HUES6 (cell line): ENCODE results near the gene HLA-DMB.

Experiments
- H3K27ac ChIP-seq: 2 replicates; pipeline ENCODE4 v1.7.0; 2013; ENCODE audit warnings: low read depth, mild to moderate bottlenecking, low read length, inconsistent platforms
- H3K27me3 ChIP-seq: 2 replicates; pipeline ENCODE4 v1.6.1; 2013; ENCODE audit warnings: low read length; ENCODE audit not compliant: control insufficient read depth, insufficient read depth
- H3K36me3 ChIP-seq: 2 replicates; pipeline ENCODE4 v1.6.1; 2013; ENCODE audit warnings: low read length; ENCODE audit not compliant: control insufficient read depth, insufficient read depth
- H3K4me1 ChIP-seq: 2 replicates; pipeline ENCODE4 v1.6.1; 2013; ENCODE audit warnings: low read length; ENCODE audit not compliant: control insufficient read depth, insufficient read depth
- H3K4me3 ChIP-seq: 2 replicates; pipeline ENCODE4 v1.5.1; 2013; ENCODE audit warnings: low read depth, low read length
- H3K9ac ChIP-seq: one replicate; pipeline ENCODE4 v1.6.1; 2013; ENCODE audit warnings: mild to moderate bottlenecking, low read length
- H3K9me3 ChIP-seq: 2 replicates; pipeline ENCODE4 v1.6.1; 2013; ENCODE audit warnings: low read depth, low read length; ENCODE audit not compliant: control insufficient read depth, insufficient read depth

HLA-DMB gene

DNA sequence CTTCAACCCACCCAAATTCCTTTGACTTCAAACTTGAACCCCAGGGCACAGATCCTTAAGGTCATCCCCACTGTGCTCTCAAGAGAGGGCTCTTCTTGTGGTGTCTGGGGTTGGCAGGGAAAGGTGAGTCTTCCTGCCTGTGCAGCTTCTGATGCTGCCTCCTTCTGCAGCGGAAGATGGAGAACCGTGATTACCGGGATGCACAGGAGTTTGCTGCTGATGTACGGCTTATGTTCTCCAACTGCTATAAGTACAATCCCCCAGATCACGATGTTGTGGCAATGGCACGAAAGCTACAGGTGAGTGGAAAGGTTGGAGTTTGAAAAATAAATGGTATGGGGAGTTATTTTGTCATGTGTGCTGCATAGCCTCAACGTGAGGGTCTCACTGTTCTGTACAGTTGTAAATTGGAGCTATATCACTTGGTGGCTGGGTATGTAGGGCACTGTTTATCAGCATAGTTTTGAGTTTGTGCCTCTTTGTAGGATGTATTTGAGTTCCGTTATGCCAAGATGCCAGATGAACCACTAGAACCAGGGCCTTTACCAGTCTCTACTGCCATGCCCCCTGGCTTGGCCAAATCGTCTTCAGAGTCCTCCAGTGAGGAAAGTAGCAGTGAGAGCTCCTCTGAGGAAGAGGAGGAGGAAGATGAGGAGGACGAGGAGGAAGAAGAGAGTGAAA lies 36.6 kb upstream of the HLA-DMB start:
- H3K27me3 ChIP-seq = no peaks in the 10 kb centered on the region
- H3K4me3 ChIP-seq = no peak overlapping the region
- no peaks in the 10 kb centered on the region for H3K9me3 ChIP-seq
- H3K27ac ChIP-seq = no peak overlapping the region
- peaks cover 100% of the 10 kb centered on the region for H3K36me3 ChIP-seq
- 0 out of 2 replicates have a peak, but pooled peaks cover 7% of the 10 kb centered on the region for H3K4me1 ChIP-seq
- no peak overlapping the region for H3K9ac ChIP-seq

DNA sequence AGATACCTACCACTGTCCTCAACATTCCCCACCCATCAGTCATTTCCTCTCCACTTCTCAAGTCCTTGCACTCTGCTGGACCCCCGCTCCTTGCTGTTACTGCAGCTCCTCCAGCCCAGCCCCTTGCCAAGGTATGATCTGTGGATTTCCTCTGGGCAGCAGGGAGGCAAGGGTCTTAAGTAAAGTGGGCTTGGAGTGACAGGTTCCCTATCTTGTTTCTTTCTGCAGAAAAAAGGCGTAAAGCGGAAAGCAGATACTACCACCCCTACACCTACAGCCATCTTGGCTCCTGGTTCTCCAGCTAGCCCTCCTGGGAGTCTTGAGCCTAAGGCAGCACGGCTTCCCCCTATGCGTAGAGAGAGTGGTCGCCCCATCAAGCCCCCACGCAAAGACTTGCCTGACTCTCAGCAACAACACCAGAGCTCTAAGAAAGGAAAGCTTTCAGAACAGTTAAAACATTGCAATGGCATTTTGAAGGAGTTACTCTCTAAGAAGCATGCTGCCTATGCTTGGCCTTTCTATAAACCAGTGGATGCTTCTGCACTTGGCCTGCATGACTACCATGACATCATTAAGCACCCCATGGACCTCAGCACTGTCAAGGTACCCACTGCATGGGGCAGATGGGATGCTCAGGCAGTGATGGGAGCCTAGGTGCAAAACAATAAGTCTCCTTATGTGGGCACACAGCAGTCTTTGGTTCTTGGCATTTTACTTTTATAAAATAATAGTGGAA lies 35.7 kb upstream of the HLA-DMB start:
- H3K27me3 ChIP-seq = no peaks in the 10 kb centered on the region
- no peak overlapping the region for H3K27ac ChIP-seq
- H3K36me3 ChIP-seq = peaks cover 95% of the 10 kb centered on the region
- H3K9me3 ChIP-seq = no peaks in the 10 kb centered on the region
- H3K4me1 ChIP-seq = 0 out of 2 replicates have a peak, but pooled peaks cover 7% of the 10 kb centered on the region
- H3K9ac ChIP-seq = no peak overlapping the region
- H3K4me3 ChIP-seq = no peak overlapping the region

DNA sequence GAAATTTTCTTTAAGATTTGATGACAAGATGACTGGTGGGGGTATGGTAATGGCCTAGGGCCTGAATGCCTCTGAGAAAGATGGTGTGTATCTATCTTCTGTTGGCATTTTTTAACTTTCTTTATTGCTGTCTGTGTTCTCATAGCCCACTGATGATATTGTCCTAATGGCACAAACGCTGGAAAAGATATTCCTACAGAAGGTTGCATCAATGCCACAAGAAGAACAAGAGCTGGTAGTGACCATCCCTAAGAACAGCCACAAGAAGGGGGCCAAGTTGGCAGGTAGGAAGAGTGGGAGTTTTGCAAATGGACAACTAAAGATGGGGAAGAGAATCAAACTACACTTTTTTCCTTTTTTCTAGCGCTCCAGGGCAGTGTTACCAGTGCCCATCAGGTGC lies 35.1 kb upstream of the HLA-DMB start:
- 0 out of 2 replicates have a peak, but pooled peaks cover 7% of the 10 kb centered on the region for H3K4me1 ChIP-seq
- no peaks in the 10 kb centered on the region for H3K27me3 ChIP-seq
- no peaks in the 10 kb centered on the region for H3K9me3 ChIP-seq
- no peak overlapping the region for H3K4me3 ChIP-seq
- H3K27ac ChIP-seq = no peak overlapping the region
- H3K36me3 ChIP-seq = peaks cover 93% of the 10 kb centered on the region
- H3K9ac ChIP-seq = no peak overlapping the region

DNA sequence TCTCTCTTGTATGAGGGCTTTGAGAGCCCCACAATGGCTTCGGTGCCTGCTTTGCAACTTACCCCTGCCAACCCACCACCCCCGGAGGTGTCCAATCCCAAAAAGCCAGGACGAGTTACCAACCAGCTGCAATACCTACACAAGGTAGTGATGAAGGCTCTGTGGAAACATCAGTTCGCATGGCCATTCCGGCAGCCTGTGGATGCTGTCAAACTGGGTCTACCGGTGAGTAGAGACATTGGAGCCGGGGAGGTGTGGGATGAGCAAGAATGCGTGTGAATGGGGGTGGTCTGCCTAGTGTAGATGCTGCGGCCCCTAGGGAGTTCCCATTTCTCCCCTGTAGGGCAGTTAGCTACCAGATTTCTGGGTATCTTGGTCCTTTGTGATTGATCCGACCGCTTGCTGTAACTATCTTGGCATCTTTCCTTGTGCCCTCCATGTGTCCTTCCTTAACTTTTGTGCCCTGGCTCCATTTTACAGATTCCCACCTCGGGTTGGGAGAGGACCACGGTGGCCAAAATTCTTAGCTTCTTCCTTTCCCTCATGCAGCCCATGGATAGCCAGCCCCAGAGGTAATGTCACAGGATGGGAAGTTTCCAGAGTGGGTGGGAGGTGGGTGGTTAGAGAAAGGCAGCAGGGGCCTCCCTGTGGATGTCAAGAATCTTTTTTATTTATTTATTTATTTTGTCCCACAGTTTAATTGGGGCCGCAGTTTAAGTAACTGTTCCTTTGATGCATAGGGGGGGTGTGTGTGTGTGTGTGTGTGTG lies 33.9 kb upstream of the HLA-DMB start:
- 0 out of 2 replicates have a peak, but pooled peaks cover 7% of the 10 kb centered on the region for H3K4me1 ChIP-seq

DNA sequence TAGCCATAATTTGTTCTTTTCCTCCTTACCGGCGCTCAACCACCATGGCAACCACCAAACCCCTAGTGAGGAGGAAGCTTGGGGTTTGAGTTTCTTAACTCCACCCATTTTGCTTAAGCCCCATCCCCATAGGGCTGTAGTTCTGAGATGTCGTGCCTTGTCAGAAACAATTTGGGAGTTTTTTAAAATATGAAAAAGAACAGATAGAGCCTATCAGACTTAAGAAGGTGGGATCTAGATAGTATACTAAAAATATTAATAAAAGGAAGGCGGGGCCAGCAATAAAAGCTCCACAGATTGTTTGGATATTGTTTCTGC lies 33.1 kb upstream of the HLA-DMB start:
- H3K4me1 ChIP-seq = 0 out of 2 replicates have a peak, but pooled peaks cover 7% of the 10 kb centered on the region
- H3K4me3 ChIP-seq = peak overlapping the region; percentile 98
- H3K27ac ChIP-seq = no peak overlapping the region
- no peaks in the 10 kb centered on the region for H3K9me3 ChIP-seq
- no peaks in the 10 kb centered on the region for H3K27me3 ChIP-seq
- H3K36me3 ChIP-seq = peaks cover 74% of the 10 kb centered on the region
- H3K9ac ChIP-seq = peak overlapping the region; percentile 96

More for the DNA sequence above, 33.9 kb upstream of the HLA-DMB start:
- peaks cover 81% of the 10 kb centered on the region for H3K36me3 ChIP-seq
- peak overlapping the region; percentile 98 for H3K4me3 ChIP-seq
- peak overlapping the region; percentile 96 for H3K9ac ChIP-seq
- no peak overlapping the region for H3K27ac ChIP-seq
- H3K27me3 ChIP-seq = no peaks in the 10 kb centered on the region
- no peaks in the 10 kb centered on the region for H3K9me3 ChIP-seq

DNA sequence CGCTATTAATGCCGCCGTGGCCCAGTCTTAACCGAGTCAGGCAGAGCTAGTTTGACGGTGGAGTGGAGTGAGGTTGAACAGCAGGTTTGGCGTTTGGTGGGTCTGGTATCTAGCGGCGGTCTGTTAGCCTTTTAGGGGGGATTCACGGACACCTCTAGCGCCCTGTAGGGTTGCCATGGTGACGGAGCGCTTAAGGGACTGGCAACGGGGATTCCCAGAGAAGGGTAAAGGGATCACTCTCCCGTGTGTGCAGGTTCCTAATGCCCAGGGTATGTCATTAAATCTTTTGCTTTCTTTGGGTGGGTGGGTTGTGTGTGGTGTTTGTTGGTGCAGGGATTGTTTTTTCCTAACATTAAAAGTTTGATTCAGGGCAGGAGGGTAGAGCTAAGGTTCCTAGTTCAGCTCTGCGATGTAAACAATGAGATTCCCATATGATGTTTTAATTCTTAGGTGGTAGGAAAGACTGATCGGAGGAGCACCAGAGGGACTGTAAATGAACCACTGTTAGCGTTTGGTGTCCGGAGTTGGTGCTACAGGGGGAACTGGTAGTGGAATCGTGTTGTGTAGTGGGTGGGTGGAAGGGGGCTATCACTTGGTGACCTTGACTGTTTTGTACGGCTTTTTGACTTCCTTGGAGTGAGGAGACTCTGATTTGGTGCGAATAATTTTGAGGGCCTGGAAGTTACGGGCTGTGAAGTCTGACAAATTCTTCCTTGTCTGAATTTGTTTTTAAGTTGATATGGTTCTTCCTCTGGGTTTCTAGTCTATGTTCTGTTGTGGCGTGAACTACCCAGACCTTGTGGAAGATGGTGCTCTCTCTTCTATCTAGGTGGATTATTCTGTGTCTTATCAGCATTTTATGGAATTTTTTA lies 32.6 kb upstream of the HLA-DMB start:
- Histone ChIP-seq H3K27ac (peak overlapping the region; percentile 89), H3K4me3 (peak overlapping the region; percentile 98), H3K27me3 (no peaks in the 10 kb centered on the region), H3K36me3 (peaks cover 68% of the 10 kb centered on the region), H3K4me1 (0 out of 2 replicates have a peak, but pooled peaks cover 7% of the 10 kb centered on the region), H3K9me3 (no peaks in the 10 kb centered on the region), H3K9ac (peak overlapping the region; percentile 96)

DNA sequence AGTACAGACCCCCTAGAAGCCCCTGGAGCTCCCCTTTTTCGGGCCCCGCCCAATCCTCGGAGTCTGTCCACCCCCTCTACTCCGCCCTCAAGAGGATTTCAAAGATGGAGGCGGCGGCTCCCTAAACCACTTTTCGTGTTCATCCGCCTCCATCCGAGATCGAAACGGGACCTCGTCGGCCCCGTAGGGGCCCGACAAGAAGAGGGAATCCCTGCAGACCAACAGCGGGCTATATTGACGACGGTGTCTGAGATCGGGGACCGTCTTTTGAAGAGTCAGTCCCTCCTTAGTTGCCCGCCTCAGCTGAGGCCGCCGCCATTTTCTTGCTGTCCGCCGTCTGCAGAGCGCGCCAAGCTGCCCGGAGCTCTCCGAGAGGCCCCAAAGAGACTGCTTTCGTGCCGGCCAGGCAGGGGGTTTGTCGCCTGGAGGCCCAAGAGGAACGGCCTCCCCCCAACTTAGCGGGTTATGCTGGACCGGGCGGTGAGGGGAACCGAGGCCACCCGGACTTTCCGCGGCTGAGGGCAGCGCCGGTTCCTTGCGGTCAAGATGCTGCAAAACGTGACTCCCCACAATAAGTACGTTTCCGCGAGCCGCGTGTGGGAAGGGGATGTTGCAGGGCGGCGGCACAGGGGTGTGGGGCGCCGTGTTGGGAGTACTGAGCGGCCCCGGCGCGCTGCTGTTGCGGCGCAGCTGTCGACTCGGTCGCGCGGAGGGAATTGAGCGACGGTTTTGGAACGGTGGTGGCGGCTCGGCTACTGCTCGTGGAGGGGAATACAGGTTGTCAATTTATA lies 31.7 kb upstream of the HLA-DMB start:
- H3K4me1 ChIP-seq = 0 out of 2 replicates have a peak, but pooled peaks cover 7% of the 10 kb centered on the region
- H3K4me3 ChIP-seq = peak overlapping the region; percentile 98
- peaks cover 59% of the 10 kb centered on the region for H3K36me3 ChIP-seq
- H3K9ac ChIP-seq = peak overlapping the region; percentile 96
- H3K27ac ChIP-seq = peak overlapping the region; percentile 89
- no peaks in the 10 kb centered on the region for H3K27me3 ChIP-seq
- H3K9me3 ChIP-seq = no peaks in the 10 kb centered on the region

DNA sequence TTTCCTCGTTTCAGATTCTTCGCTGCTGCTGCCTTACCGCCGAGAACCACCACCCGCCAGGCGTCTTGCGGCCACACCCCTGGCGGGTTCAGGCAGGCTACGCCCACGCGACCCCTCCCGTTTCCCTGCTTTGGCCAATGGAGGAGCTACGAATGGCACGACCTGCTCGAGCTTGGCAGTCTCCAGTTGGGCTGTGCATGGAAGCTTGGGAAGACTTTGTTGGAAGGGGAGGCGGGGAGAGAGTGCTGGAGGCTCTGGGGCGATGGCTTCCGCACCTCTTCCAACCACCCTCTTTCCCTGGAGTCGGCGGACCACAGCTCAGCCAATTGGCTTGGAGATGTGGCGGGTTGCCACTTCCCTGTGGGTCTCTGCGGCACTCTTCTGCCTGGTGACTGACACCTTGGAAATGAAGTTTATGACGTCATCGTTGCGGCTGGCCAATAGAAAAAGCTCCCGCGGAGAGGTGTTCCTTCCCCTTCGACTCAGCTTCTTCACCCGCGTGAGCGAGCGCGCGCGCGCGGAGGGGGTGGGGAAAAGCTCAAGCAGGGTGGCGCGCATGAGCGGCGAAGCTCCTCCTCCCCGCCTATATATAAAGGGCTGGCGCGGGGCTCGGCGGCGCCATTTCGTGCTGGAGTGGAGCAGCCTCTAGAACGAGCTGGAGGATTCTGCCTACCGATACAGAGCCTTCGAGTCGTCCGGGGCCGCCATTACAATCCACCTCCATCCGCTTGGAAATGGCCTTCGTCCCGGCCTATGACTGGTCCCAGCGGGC lies 30.9 kb upstream of the HLA-DMB start:
- peaks cover 52% of the 10 kb centered on the region for H3K36me3 ChIP-seq
- no peaks in the 10 kb centered on the region for H3K27me3 ChIP-seq
- peak overlapping the region; percentile 98 for H3K4me3 ChIP-seq
- peak overlapping the region; percentile 100 for H3K9ac ChIP-seq
- peaks cover 8% of the 10 kb centered on the region for H3K4me1 ChIP-seq
- H3K9me3 ChIP-seq = no peaks in the 10 kb centered on the region
- peak overlapping the region; percentile 99 for H3K27ac ChIP-seq

DNA sequence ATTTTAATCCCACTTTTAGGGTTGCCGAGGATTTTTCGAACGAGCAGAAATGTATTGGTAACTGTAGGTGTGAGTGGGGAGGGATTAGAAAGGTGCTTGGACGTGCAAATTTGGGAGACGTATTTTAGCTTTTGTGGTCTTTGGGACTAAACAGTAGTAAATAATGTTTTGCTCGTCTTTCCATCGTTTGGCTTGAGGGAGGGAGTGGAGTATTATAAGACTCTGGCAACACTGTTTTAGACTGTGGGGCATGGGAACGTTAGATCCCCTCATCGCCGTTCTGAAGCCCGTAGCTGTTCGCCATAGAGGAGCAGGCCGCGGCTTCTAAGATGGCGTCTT lies 30.4 kb upstream of the HLA-DMB start:
- peak overlapping the region; percentile 98 for H3K4me3 ChIP-seq
- peaks cover 46% of the 10 kb centered on the region for H3K36me3 ChIP-seq
- no peaks in the 10 kb centered on the region for H3K27me3 ChIP-seq
- H3K9me3 ChIP-seq = no peaks in the 10 kb centered on the region
- H3K9ac ChIP-seq = peak overlapping the region; percentile 100
- peak overlapping the region; percentile 99 for H3K27ac ChIP-seq
- H3K4me1 ChIP-seq = peaks cover 12% of the 10 kb centered on the region
